AG10803 (cell line): ENCODE measurements around the gene IFIT1.

Experiments
- DNase-seq: peaks from one replicate; pipeline ENCODE4 v3.0.0; 2010; ENCODE audit warnings: low read depth
- H3K4me3 ChIP-seq: 2 replicates; pipeline ENCODE4 v1.5.1; 2011; ENCODE audit warnings: mild to moderate bottlenecking, low read length, control low read depth
- CTCF ChIP-seq: conservative IDR thresholded peaks from 2 replicates; pipeline ENCODE4 v1.5.1; 2011; ENCODE audit warnings: mild to moderate bottlenecking, low read length, control low read depth, inconsistent platforms

The IFIT1 gene

GRCh38 chr10:89391907-89392756, at the start of gene IFIT1:
Gene IFIT1 (plus strand): TSS chr10:89392623. CDS start chr10:89392713, 90 bp downstream.
- DNase-seq: peak; percentile 93
- H3K4me3 ChIP-seq: peak within 1 kb of the TSS; percentile 73

GRCh38 chr10:89343089-89343767, 49.2 kb upstream of the IFIT1 start:
- H3K4me3 ChIP-seq: no peak overlapping the region
- no peak for DNase-seq
- TF ChIP-seq CTCF: no peak

More at GRCh38 chr10:89391907-89392756, at the start of gene IFIT1:
- TF ChIP-seq CTCF: no peak

- no peak for DNase-seq
- no peak overlapping the region for H3K4me3 ChIP-seq
- TF ChIP-seq CTCF: no peak
Measured at GRCh38 chr10:89344156-89344555, 48.3 kb upstream of the IFIT1 start.

GRCh38 chr10:89345367-89346000, 46.9 kb upstream of the IFIT1 start:
- no peak for TF ChIP-seq CTCF
- no peak overlapping the region for H3K4me3 ChIP-seq
- no peak for DNase-seq

- H3K4me3 ChIP-seq: no peak overlapping the region
- TF ChIP-seq CTCF: no peak
- peak; percentile 48 for DNase-seq
Measured at GRCh38 chr10:89346405-89347254, 45.8 kb upstream of the IFIT1 start.

GRCh38 chr10:89347701-89348457, 44.5 kb upstream of the IFIT1 start:
- TF ChIP-seq CTCF: no peak
- H3K4me3 ChIP-seq: no peak overlapping the region
- DNase-seq: no peak
